ENCODE measurements around the gene P3H2. TPM values are rescaled to one million over a fixed set of nuclear protein-coding genes. Genes with fewer than 3 reads are reported as not detected.

The P3H2 gene
- total and polyA plus RNA-seq, 2 donors (not counting 1 experiment from before 2014, with no cell fraction given), result not detected

GRCh38 chr3:190131329-190131728 lies 10.6 kb upstream of the P3H2 start:
- Histone ChIP-seq H3K36me3 (replicated peaks in 1 of 2; ENCODE audit: control extremely low read depth in 1 of 2, control insufficient read depth in 1 of 2, extremely low read depth in 1 of 2, insufficient read depth in 2 of 2, low read length in 1 of 2) (no peaks in the 10 kb centered on the region), H3K27me3 (replicated peaks in 1 of 4; ENCODE audit: control extremely low read depth in 1 of 4, control insufficient read depth in 3 of 4, insufficient read depth in 4 of 4, low read length in 3 of 4) (no peaks in the 10 kb centered on the region), H3K79me2 (ENCODE audit: control insufficient read depth, insufficient read depth, low read length) (no peaks in the 10 kb centered on the region), H3K27ac (ENCODE audit: low read length in 2 of 2) (no peak overlapping the region), H3K9ac (ENCODE audit: low read length) (no peak overlapping the region), H3K4me2 (replicated peaks; ENCODE audit: low read depth, low read length, poor library complexity, severe bottlenecking) (no peak overlapping the region), H3K4me1 (ENCODE audit: control insufficient read depth in 2 of 2, insufficient read depth in 2 of 2, low read length in 2 of 2) (no peaks in the 10 kb centered on the region), H2AFZ (ENCODE audit: insufficient read depth, low read depth, low read length, poor library complexity, severe bottlenecking) (no peak overlapping the region), H3K4me3 (ENCODE audit: control extremely low read depth in 1 of 5, extremely low read depth in 1 of 5, insufficient read depth in 1 of 5, low read depth in 2 of 5, low read length in 4 of 5) (no peak overlapping the region), H4K20me1 (ENCODE audit: control insufficient read depth, insufficient read depth, low read length, poor library complexity, severe bottlenecking) (no peaks in the 10 kb centered on the region), H3K9me3 (ENCODE audit: control extremely low read depth in 1 of 3, control insufficient read depth in 2 of 3, insufficient read depth in 1 of 3, low read length in 2 of 3) (no peaks in the 10 kb centered on the region)
- Mint-ChIP-seq H3K9me3 (ENCODE audit: insufficient read depth) (no peaks in the 10 kb centered on the region), H3K4me1 (no peaks in the 10 kb centered on the region), H3K27ac (no peak overlapping the region), H3K27me3 (peaks cover 8% of the 10 kb centered on the region), H3K4me3 (no peak overlapping the region)
- ATAC-seq (ENCODE audit: low read depth) (no peak), DNase-seq (no peak)
- ChIA-PET POLR2A (no interaction called here), CTCF (no interaction called here)
- WGBS (ENCODE audit: insufficient coverage), result 79% methylated on average over 2 of the region's 4 CpGs
- intact Hi-C loops (cut with micrococcal nuclease), result no loop called here
- TF ChIP-seq CTCF (IDR thresholded peaks at IDR 0.05), result no peak
- no peak for TF ChIP-seq EZH2 (IDR thresholded peaks at IDR 0.05; ENCODE audit: borderline replicate concordance, insufficient read depth, low read depth, low read length, poor library complexity, severe bottlenecking)

- Mint-ChIP-seq H3K27ac (no peak overlapping the region), H3K4me3 (no peak overlapping the region)
These were observed 10.0 kb upstream of the P3H2 start for GRCh38 chr3:190130696-190131095.

More at GRCh38 chr3:190130696-190131095, 10.0 kb upstream of the P3H2 start:
- no peaks in the 10 kb centered on the region for H3K9me3 Mint-ChIP-seq (ENCODE audit: insufficient read depth)
- ChIA-PET CTCF (no interaction called here), POLR2A (no interaction called here)
- H3K4me1 Mint-ChIP-seq, result no peaks in the 10 kb centered on the region
- Histone ChIP-seq H3K9me3 (ENCODE audit: control extremely low read depth in 1 of 3, control insufficient read depth in 2 of 3, insufficient read depth in 1 of 3, low read length in 2 of 3) (no peaks in the 10 kb centered on the region), H3K27me3 (replicated peaks in 1 of 4; ENCODE audit: control extremely low read depth in 1 of 4, control insufficient read depth in 3 of 4, insufficient read depth in 4 of 4, low read length in 3 of 4) (no peaks in the 10 kb centered on the region), H4K20me1 (ENCODE audit: control insufficient read depth, insufficient read depth, low read length, poor library complexity, severe bottlenecking) (no peaks in the 10 kb centered on the region), H3K36me3 (replicated peaks in 1 of 2; ENCODE audit: control extremely low read depth in 1 of 2, control insufficient read depth in 1 of 2, extremely low read depth in 1 of 2, insufficient read depth in 2 of 2, low read length in 1 of 2) (no peaks in the 10 kb centered on the region), H2AFZ (ENCODE audit: insufficient read depth, low read depth, low read length, poor library complexity, severe bottlenecking) (no peak overlapping the region), H3K4me3 (ENCODE audit: control extremely low read depth in 1 of 5, extremely low read depth in 1 of 5, insufficient read depth in 1 of 5, low read depth in 2 of 5, low read length in 4 of 5) (no peak overlapping the region), H3K4me2 (replicated peaks; ENCODE audit: low read depth, low read length, poor library complexity, severe bottlenecking) (no peak overlapping the region), H3K27ac (ENCODE audit: low read length in 2 of 2) (no peak overlapping the region), H3K79me2 (ENCODE audit: control insufficient read depth, insufficient read depth, low read length) (no peaks in the 10 kb centered on the region), H3K9ac (ENCODE audit: low read length) (no peak overlapping the region), H3K4me1 (ENCODE audit: control insufficient read depth in 2 of 2, insufficient read depth in 2 of 2, low read length in 2 of 2) (no peaks in the 10 kb centered on the region)
- TF ChIP-seq EZH2 (IDR thresholded peaks at IDR 0.05; ENCODE audit: borderline replicate concordance, insufficient read depth, low read depth, low read length, poor library complexity, severe bottlenecking) (no peak), CTCF (IDR thresholded peaks at IDR 0.05) (no peak)
- WGBS (ENCODE audit: insufficient coverage), result 91% methylated on average over 5 of the region's 6 CpGs
- intact Hi-C loops (cut with micrococcal nuclease), result no loop called here
- ATAC-seq (ENCODE audit: low read depth) (no peak), DNase-seq (no peak)
- H3K27me3 Mint-ChIP-seq, result peaks cover 8% of the 10 kb centered on the region

Measured in B cell (primary cell).